Measurements from ENCODE around the gene MLLT1.
"Not testable (repeated sequence)": the region's sequence is repeated elsewhere in the genome, so short reads cannot be mapped to it uniquely, and the experiment has no call there.

The MLLT1 gene

GRCh38 chr19:6297202-6297601 lies 17.4 kb upstream of the MLLT1 start:
- no peaks in the 10 kb centered on the region for H3K36me3 ChIP-seq
- peaks cover 3% of the 10 kb centered on the region for H3K27me3 ChIP-seq
- peaks cover 17% of the 10 kb centered on the region for H3K9me3 ChIP-seq
- no peak for TF ChIP-seq CTCF (IDR thresholded peaks at IDR 0.05)
- no peak overlapping the region for H3K27ac ChIP-seq
- no peaks in the 10 kb centered on the region for H3K4me1 ChIP-seq (ENCODE audit: control insufficient read depth in 1 of 2, insufficient read depth in 1 of 2, low read depth in 1 of 2, low read length in 1 of 2)
- no peak overlapping the region for H3K4me3 ChIP-seq (ENCODE audit: low read depth in 1 of 2, low read length in 1 of 2)

GRCh38 chr19:6292006-6292405 lies 12.2 kb upstream of the MLLT1 start:
- Histone ChIP-seq H3K27me3 (no peaks in the 10 kb centered on the region), H3K27ac (no peak overlapping the region), H3K4me1 (ENCODE audit: control insufficient read depth in 1 of 2, insufficient read depth in 1 of 2, low read depth in 1 of 2, low read length in 1 of 2) (no peaks in the 10 kb centered on the region), H3K4me3 (ENCODE audit: low read depth in 1 of 2, low read length in 1 of 2) (no peak overlapping the region), H3K9me3 (peaks cover 59% of the 10 kb centered on the region), H3K36me3 (no peaks in the 10 kb centered on the region)
- TF ChIP-seq CTCF (IDR thresholded peaks at IDR 0.05): no peak

GRCh38 chr19:6288737-6289136 lies 9.0 kb upstream of the MLLT1 start:
- H3K9me3 ChIP-seq: peaks cover 65% of the 10 kb centered on the region

GRCh38 chr19:6287269-6287885 lies 7.6 kb upstream of the MLLT1 start:
- Histone ChIP-seq H3K36me3 (no peaks in the 10 kb centered on the region), H3K9me3 (peaks cover 55% of the 10 kb centered on the region), H3K4me3 (ENCODE audit: low read depth in 1 of 2, low read length in 1 of 2) (no peak overlapping the region), H3K4me1 (ENCODE audit: control insufficient read depth in 1 of 2, insufficient read depth in 1 of 2, low read depth in 1 of 2, low read length in 1 of 2) (no peaks in the 10 kb centered on the region), H3K27me3 (no peaks in the 10 kb centered on the region), H3K27ac (no peak overlapping the region)
- TF ChIP-seq CTCF (IDR thresholded peaks at IDR 0.05): no peak

More at GRCh38 chr19:6288737-6289136, 9.0 kb upstream of the MLLT1 start:
- no peak overlapping the region for H3K4me3 ChIP-seq (ENCODE audit: low read depth in 1 of 2, low read length in 1 of 2)
- H3K27me3 ChIP-seq: no peaks in the 10 kb centered on the region
- no peak overlapping the region for H3K27ac ChIP-seq
- TF ChIP-seq CTCF (IDR thresholded peaks at IDR 0.05): no peak
- no peaks in the 10 kb centered on the region for H3K4me1 ChIP-seq (ENCODE audit: control insufficient read depth in 1 of 2, insufficient read depth in 1 of 2, low read depth in 1 of 2, low read length in 1 of 2)
- H3K36me3 ChIP-seq: no peaks in the 10 kb centered on the region

- Histone ChIP-seq H3K4me3 (ENCODE audit: low read depth in 1 of 2, low read length in 1 of 2) (no peak overlapping the region), H3K4me1 (ENCODE audit: control insufficient read depth in 1 of 2, insufficient read depth in 1 of 2, low read depth in 1 of 2, low read length in 1 of 2) (no peaks in the 10 kb centered on the region), H3K27ac (no peak overlapping the region), H3K27me3 (peaks cover under 1% of the 10 kb centered on the region), H3K9me3 (peaks cover 48% of the 10 kb centered on the region), H3K36me3 (no peaks in the 10 kb centered on the region)
- TF ChIP-seq CTCF (IDR thresholded peaks at IDR 0.05): no peak
Measured at GRCh38 chr19:6286676-6287075, 6.9 kb upstream of the MLLT1 start.

- peaks cover 11% of the 10 kb centered on the region for H3K27me3 ChIP-seq
- peaks cover 19 to 26% of the 10 kb centered on the region in 2 experiments for H3K4me1 ChIP-seq (ENCODE audit: control insufficient read depth in 1 of 2, insufficient read depth in 1 of 2, low read depth in 1 of 2, low read length in 1 of 2)
- peaks cover 16% of the 10 kb centered on the region for H3K9me3 ChIP-seq
- not testable (repeated sequence) for H3K4me3 ChIP-seq (ENCODE audit: low read depth in 1 of 2, low read length in 1 of 2); H3K27ac ChIP-seq; H3K36me3 ChIP-seq
Measured at GRCh38 chr19:6282393-6282792, 2.6 kb upstream of the MLLT1 start.
